Ascending aorta (tissue), 2 donors: ENCODE measurements around the gene ZSWIM9. TPM values are rescaled to one million over a fixed set of nuclear protein-coding genes. Genes with fewer than 3 reads are reported as not detected.

ENCODE experiments used
- DNase-seq, 2 donors: peaks; one replicate each; pipeline ENCODE4 v3.0.0-alpha.2; 2019; ENCODE audit warnings: low spot score in 2 of 2
- H3K27ac ChIP-seq, 2 donors: fragments of 200-600 bp; sonication (generic); one replicate each; pipeline ENCODE4 v1.5.1; 2016 to 2017; ENCODE audit warnings: mild to moderate bottlenecking in 1 of 2
- H3K27me3 ChIP-seq: fragments of 200-600 bp; sonication (generic); one replicate; pipeline ENCODE4 v1.5.1; 2017
- H3K36me3 ChIP-seq, 2 donors: fragments of 200-600 bp; sonication (generic); one replicate each; pipeline ENCODE4 v1.5.1; 2016
- H3K4me1 ChIP-seq, 2 donors: fragments of 200-600 bp; sonication (generic); one replicate each; pipeline ENCODE4 v1.5.1; 2016 to 2017; ENCODE audit warnings: mild to moderate bottlenecking in 1 of 2
- H3K4me3 ChIP-seq, 2 donors: fragments of 200-600 bp; sonication (generic); one replicate each; pipeline ENCODE4 v1.5.1; 2016 to 2017; ENCODE audit warnings: mild to moderate bottlenecking in 1 of 2
- H3K9me3 ChIP-seq, 2 donors: fragments of 200-600 bp; sonication (generic); one replicate each; pipeline ENCODE4 v1.5.1; 2016
- intact Hi-C: fragments of 100-400 bp; cut with DNase I; formaldehyde crosslinking; loops from one replicate; pipeline ENCODE4 v1.15.1; 2023
- total RNA-seq: library from RNA; depleted of rRNA; stranded (reverse); fragments of >200 nt; gene quantifications from one replicate; pipeline ENCODE4 v1.1.0, GENCODE V29; 2016
- TF ChIP-seq, protein P1 (sequence below), 3 experiments: fragments of 200-600 bp in 2 of 3; fragments of 450-650 bp in 1 of 3; sonication (generic) in 2 of 3; IDR thresholded peaks; one replicate each; pipeline ENCODE4 v1.5.1; 2016 to 2019; ENCODE audit warnings: antibody characterized with exemption in 3 of 3, mild to moderate bottlenecking in 1 of 3, moderate library complexity in 1 of 3

ZSWIM9 gene
- total RNA-seq, 1 donor from 2014 or later: 16.0 TPM

DNA sequence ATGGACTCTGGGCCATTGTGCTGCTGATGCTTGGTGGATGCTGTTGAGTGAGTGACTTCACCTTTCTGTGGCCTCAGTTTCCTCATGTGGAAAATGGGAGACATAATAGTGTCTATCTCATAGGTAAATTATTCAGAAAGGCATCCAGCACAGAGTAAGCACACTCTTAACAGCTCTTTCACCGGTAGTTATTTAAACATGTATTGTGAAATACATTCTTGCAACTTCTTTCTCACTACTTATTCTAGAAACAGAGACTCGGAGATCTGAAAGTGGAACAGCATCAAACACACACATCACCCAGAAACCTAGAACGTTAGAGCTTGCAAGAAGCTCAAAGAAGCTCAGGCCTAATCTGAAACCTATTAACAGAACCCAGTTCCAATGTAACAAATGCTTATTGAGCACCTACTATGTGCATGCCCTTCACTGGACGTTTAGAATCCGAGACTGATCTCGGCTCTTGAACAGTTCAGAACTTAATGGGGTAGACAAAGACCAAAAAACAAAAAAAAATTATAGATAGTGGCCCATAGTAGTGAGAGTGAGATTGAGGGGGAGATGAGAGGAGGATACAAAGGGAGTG is 4.1 kb downstream of the ZSWIM9 start:
- no peak overlapping the region for H3K27ac ChIP-seq
- intact Hi-C loops: no loop called here
- H3K9me3 ChIP-seq: no peaks in the 10 kb centered on the region
- no peaks in the 10 kb centered on the region for H3K27me3 ChIP-seq
- DNase-seq: no peak
- TF ChIP-seq, protein P1, sequence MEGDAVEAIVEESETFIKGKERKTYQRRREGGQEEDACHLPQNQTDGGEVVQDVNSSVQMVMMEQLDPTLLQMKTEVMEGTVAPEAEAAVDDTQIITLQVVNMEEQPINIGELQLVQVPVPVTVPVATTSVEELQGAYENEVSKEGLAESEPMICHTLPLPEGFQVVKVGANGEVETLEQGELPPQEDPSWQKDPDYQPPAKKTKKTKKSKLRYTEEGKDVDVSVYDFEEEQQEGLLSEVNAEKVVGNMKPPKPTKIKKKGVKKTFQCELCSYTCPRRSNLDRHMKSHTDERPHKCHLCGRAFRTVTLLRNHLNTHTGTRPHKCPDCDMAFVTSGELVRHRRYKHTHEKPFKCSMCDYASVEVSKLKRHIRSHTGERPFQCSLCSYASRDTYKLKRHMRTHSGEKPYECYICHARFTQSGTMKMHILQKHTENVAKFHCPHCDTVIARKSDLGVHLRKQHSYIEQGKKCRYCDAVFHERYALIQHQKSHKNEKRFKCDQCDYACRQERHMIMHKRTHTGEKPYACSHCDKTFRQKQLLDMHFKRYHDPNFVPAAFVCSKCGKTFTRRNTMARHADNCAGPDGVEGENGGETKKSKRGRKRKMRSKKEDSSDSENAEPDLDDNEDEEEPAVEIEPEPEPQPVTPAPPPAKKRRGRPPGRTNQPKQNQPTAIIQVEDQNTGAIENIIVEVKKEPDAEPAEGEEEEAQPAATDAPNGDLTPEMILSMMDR (IDR thresholded peaks at IDR 0.05): no peak
- peaks cover 3 to 7% of the 10 kb centered on the region in 2 donors for H3K4me1 ChIP-seq
- no peak overlapping the region for H3K4me3 ChIP-seq
- H3K36me3 ChIP-seq: peaks cover 12 to 32% of the 10 kb centered on the region in 2 donors

DNA sequence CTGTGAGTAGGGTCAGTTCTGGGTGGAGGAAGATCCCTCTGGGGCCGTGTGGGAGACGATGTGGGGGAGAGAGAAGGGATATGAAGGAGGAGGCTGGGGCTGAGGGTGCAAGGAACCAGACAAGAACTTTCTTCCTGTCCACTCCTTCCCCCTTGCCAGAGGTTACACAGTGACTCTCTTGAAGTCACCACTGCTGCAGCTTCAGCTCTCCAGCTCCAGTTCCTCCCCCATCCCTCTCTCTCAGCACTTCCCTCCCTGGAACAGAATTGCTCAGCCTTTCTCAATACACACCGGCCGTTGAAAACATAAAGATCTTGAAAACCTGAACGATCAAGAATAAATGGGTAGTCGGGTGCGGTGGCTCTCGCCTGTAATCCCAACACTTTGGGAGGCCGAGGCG is 5.1 kb downstream of the ZSWIM9 start:
- H3K27me3 ChIP-seq: no peaks in the 10 kb centered on the region
- intact Hi-C loops: no loop called here
- no peak overlapping the region for H3K4me3 ChIP-seq
- TF ChIP-seq, protein P1 (IDR thresholded peaks at IDR 0.05): no peak
- H3K9me3 ChIP-seq: no peaks in the 10 kb centered on the region
- H3K27ac ChIP-seq: no peak overlapping the region
- peaks cover 12 to 39% of the 10 kb centered on the region in 2 donors for H3K36me3 ChIP-seq
- H3K4me1 ChIP-seq: peaks cover 3 to 7% of the 10 kb centered on the region in 2 donors
- no peak for DNase-seq

DNA sequence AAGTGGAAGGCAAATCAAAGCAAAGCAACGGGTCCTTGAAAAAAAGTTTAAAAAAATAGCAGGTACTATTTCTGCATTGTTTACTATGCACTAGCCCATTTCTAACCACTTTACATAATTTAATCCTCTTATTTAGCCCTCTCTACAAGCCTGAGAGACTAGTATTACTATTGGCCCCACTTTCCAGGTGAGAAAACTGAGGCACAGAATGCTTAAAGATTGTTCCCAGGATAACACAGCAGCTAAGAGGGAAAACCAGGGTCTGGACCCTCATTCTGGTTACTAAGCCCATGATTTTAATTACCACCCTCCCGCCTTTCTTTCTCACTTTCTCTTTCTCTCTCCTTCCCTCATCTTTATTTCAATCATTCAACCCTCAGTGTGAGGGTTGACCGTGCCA is 5.7 kb downstream of the ZSWIM9 start:
- TF ChIP-seq, protein P1 (IDR thresholded peaks at IDR 0.05): no peak
- peaks cover 12 to 40% of the 10 kb centered on the region in 2 donors for H3K36me3 ChIP-seq
- H3K9me3 ChIP-seq: peaks cover 0 to 4% of the 10 kb centered on the region in 2 donors
- no peak overlapping the region for H3K4me3 ChIP-seq
- H3K4me1 ChIP-seq: peaks cover 0 to 2% of the 10 kb centered on the region in 2 donors
- no peaks in the 10 kb centered on the region for H3K27me3 ChIP-seq
- intact Hi-C loops: no loop called here
- H3K27ac ChIP-seq: no peak overlapping the region
- no peak for DNase-seq

GRCh38 chr19:48181505-48181904 is 11.0 kb downstream of the ZSWIM9 start:
- H3K4me3 ChIP-seq: no peak overlapping the region
- no peaks in the 10 kb centered on the region for H3K4me1 ChIP-seq
- no peak overlapping the region for H3K27ac ChIP-seq
- intact Hi-C loops: no loop called here
- TF ChIP-seq, protein P1 (IDR thresholded peaks at IDR 0.05): no peak
- H3K36me3 ChIP-seq: peaks cover 0 to 15% of the 10 kb centered on the region in 2 donors
- H3K27me3 ChIP-seq: no peaks in the 10 kb centered on the region
- H3K9me3 ChIP-seq: peaks cover 0 to 12% of the 10 kb centered on the region in 2 donors
- DNase-seq: no peak

GRCh38 chr19:48182434-48182833 is 12.0 kb downstream of the ZSWIM9 start:
- DNase-seq: no peak
- TF ChIP-seq, protein P1 (IDR thresholded peaks at IDR 0.05): no peak
- Histone ChIP-seq H3K27me3 (no peaks in the 10 kb centered on the region), H3K4me3 (no peak overlapping the region), H3K27ac (no peak overlapping the region), H3K4me1 (no peaks in the 10 kb centered on the region), H3K36me3 (peaks cover 0 to 15% of the 10 kb centered on the region in 2 donors), H3K9me3 (peaks cover 0 to 12% of the 10 kb centered on the region in 2 donors)
- intact Hi-C loops: no loop called here
